Measurements from ENCODE around the gene PPP2R2D.

DNA sequence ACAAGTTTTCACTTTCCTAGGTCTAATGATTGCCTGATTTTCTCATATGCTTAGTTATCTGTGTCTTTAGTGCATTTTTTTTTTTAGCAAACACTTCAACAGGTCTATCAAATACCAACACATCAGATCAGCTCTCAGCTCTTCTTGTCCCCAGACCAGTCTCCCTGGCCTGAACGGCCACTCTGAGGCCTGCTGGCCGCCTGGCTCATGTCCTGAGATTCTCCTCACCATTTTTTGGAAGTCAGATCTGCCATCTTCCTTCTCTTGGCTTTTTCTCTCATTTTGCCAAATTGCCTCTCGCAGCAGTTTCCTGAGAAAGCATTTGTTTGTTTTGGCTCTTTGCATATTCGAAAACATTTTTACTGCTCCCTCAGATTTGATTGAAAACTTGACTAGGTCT, 29.3 kb downstream of the PPP2R2D start:
- TF ChIP-seq MXI1 (IDR thresholded peaks at IDR 0.05; ENCODE audit: low read depth, low read length) = no peak
- TF ChIP-seq, protein P1, sequence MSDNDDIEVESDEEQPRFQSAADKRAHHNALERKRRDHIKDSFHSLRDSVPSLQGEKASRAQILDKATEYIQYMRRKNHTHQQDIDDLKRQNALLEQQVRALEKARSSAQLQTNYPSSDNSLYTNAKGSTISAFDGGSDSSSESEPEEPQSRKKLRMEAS (IDR thresholded peaks at IDR 0.05; ENCODE audit: low read depth) = no peak
- TF ChIP-seq, protein P2, sequence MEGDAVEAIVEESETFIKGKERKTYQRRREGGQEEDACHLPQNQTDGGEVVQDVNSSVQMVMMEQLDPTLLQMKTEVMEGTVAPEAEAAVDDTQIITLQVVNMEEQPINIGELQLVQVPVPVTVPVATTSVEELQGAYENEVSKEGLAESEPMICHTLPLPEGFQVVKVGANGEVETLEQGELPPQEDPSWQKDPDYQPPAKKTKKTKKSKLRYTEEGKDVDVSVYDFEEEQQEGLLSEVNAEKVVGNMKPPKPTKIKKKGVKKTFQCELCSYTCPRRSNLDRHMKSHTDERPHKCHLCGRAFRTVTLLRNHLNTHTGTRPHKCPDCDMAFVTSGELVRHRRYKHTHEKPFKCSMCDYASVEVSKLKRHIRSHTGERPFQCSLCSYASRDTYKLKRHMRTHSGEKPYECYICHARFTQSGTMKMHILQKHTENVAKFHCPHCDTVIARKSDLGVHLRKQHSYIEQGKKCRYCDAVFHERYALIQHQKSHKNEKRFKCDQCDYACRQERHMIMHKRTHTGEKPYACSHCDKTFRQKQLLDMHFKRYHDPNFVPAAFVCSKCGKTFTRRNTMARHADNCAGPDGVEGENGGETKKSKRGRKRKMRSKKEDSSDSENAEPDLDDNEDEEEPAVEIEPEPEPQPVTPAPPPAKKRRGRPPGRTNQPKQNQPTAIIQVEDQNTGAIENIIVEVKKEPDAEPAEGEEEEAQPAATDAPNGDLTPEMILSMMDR (IDR thresholded peaks at IDR 0.05) = no peak

Data from SK-N-SH (cell line).